ENCODE measurements around the gene HNRNPF. TPM values are rescaled to one million over a fixed set of nuclear protein-coding genes. Genes with fewer than 3 reads are reported as not detected.

Gene HNRNPF
- total RNA-seq, 1 experiment from 2014 or later: 358 TPM

- TF ChIP-seq ZNF396 (CRISPR knock-in tag; IDR thresholded peaks at IDR 0.05; ENCODE audit: borderline replicate concordance) (no peak), AFF4 (CRISPR knock-in tag; IDR thresholded peaks at IDR 0.05; ENCODE audit: borderline replicate concordance) (peak; percentile 35; the same call in 1 of the 2 replicates), ZSCAN18 (CRISPR knock-in tag; IDR thresholded peaks at IDR 0.05) (no peak), TEAD4 (CRISPR knock-in tag; IDR thresholded peaks at IDR 0.05) (no peak), ZNF416 (CRISPR knock-in tag; IDR thresholded peaks at IDR 0.05) (0 out of 2 replicates have a peak, but pooled peaks have one; percentile 71), ZBTB43 (CRISPR knock-in tag; IDR thresholded peaks at IDR 0.05) (no peak), MLX (CRISPR knock-in tag; IDR thresholded peaks at IDR 0.05) (no peak), ZNF532 (CRISPR knock-in tag; IDR thresholded peaks at IDR 0.05; ENCODE audit: borderline replicate concordance) (no peak), KAT7 (CRISPR knock-in tag; IDR thresholded peaks at IDR 0.05; ENCODE audit: borderline replicate concordance) (peak; percentile 93), JAZF1 (CRISPR knock-in tag; IDR thresholded peaks at IDR 0.05) (no peak), NR1H2 (CRISPR knock-in tag; IDR thresholded peaks at IDR 0.05) (no peak), HMGA2 (CRISPR knock-in tag; IDR thresholded peaks at IDR 0.05) (no peak), CBFB (CRISPR knock-in tag; IDR thresholded peaks at IDR 0.05; ENCODE audit: low read depth) (no peak), NR3C1 (CRISPR knock-in tag; conservative IDR thresholded peaks at IDR 0.05; ENCODE audit: low read depth) (no peak), HMGXB4 (CRISPR knock-in tag; IDR thresholded peaks at IDR 0.05) (peak; percentile 73), ZNF121 (CRISPR knock-in tag; IDR thresholded peaks at IDR 0.05) (no peak), ZNF671 (CRISPR knock-in tag; IDR thresholded peaks at IDR 0.05) (no peak), ZNF138 (CRISPR knock-in tag; conservative IDR thresholded peaks at IDR 0.05) (no peak), ZMAT4 (CRISPR knock-in tag; IDR thresholded peaks at IDR 0.05) (no peak), CDX4 (CRISPR knock-in tag; IDR thresholded peaks at IDR 0.05; ENCODE audit: borderline replicate concordance) (no peak), SP1 (CRISPR knock-in tag; conservative IDR thresholded peaks at IDR 0.05) (peak; percentile 87), CREB1 (CRISPR knock-in tag; IDR thresholded peaks at IDR 0.05) (no peak), CREM (CRISPR knock-in tag; IDR thresholded peaks at IDR 0.05) (peak; percentile 73)
Measured at GRCh38 chr10:43436291-43437140, 27.5 kb upstream of the HNRNPF start, which contains the start of gene ZNF487 (continued).
